Bronchial epithelial cell (primary cell): ENCODE results near the gene SLC5A12. TPM values are rescaled to one million over a fixed set of nuclear protein-coding genes. Genes with fewer than 3 reads are reported as not detected.

ENCODE experiments used
- DNase-seq: peaks from one replicate; pipeline ENCODE4 v3.0.0-alpha.2; 2010; ENCODE audit warnings: low read depth
- FAIRE-seq: peaks from 2 replicates; lab custom pipeline; 2011; peaks lifted over from hg19 to GRCh38; lab: Jason Lieb, UNC
- H3K27me3 ChIP-seq: 2 replicates; pipeline ENCODE4 v1.5.1; 2011; ENCODE audit warnings: low read length; ENCODE audit not compliant: control insufficient read depth, insufficient read depth
- H3K36me3 ChIP-seq: 2 replicates; pipeline ENCODE4 v1.5.1; 2011; ENCODE audit warnings: low read length; ENCODE audit not compliant: control insufficient read depth, insufficient read depth
- H3K4me3 ChIP-seq: 2 replicates; pipeline ENCODE4 v1.5.1; 2011; ENCODE audit warnings: mild to moderate bottlenecking, low read depth, low read length, control low read depth
- total RNA-seq: library from RNA; depleted of rRNA; stranded (reverse); fragments of >200 nt; gene quantifications from 2 replicates; pipeline ENCODE4 v1.2.1, GENCODE V29; 2014
- TF ChIP-seq, protein P1 (sequence below): IDR thresholded peaks from 2 replicates; pipeline ENCODE4 v1.5.1; 2011; ENCODE audit warnings: mild to moderate bottlenecking, moderate library complexity, low read length, control low read depth, inconsistent platforms; ENCODE audit not compliant: insufficient read depth, severe bottlenecking

Gene SLC5A12
- total RNA-seq, 1 donor from 2014 or later, result not detected

DNA sequence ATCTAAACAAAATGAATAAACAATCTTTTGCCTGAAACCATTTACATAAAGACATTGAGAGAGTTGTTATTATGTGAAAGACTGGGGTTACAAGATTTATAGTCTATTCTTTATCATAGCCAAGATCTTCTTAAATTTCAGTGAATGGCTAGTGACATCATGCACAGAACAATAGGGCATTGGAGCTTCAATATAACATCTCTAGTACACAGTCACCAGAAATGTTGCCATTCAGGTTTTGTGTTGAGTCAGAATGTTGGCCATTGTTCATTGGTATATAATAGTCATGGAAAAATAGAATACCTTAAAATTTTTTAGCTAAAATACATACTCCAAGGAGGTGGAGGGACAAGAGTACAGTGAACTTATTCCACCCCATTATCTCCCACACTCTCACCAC, 44.3 kb downstream of the SLC5A12 start:
- no peak for FAIRE-seq
- TF ChIP-seq, protein P1, sequence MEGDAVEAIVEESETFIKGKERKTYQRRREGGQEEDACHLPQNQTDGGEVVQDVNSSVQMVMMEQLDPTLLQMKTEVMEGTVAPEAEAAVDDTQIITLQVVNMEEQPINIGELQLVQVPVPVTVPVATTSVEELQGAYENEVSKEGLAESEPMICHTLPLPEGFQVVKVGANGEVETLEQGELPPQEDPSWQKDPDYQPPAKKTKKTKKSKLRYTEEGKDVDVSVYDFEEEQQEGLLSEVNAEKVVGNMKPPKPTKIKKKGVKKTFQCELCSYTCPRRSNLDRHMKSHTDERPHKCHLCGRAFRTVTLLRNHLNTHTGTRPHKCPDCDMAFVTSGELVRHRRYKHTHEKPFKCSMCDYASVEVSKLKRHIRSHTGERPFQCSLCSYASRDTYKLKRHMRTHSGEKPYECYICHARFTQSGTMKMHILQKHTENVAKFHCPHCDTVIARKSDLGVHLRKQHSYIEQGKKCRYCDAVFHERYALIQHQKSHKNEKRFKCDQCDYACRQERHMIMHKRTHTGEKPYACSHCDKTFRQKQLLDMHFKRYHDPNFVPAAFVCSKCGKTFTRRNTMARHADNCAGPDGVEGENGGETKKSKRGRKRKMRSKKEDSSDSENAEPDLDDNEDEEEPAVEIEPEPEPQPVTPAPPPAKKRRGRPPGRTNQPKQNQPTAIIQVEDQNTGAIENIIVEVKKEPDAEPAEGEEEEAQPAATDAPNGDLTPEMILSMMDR, result no peak
- no peaks in the 10 kb centered on the region for H3K36me3 ChIP-seq
- DNase-seq, result peak; percentile 94
- H3K4me3 ChIP-seq, result no peak overlapping the region
- H3K27me3 ChIP-seq, result no peaks in the 10 kb centered on the region

DNA sequence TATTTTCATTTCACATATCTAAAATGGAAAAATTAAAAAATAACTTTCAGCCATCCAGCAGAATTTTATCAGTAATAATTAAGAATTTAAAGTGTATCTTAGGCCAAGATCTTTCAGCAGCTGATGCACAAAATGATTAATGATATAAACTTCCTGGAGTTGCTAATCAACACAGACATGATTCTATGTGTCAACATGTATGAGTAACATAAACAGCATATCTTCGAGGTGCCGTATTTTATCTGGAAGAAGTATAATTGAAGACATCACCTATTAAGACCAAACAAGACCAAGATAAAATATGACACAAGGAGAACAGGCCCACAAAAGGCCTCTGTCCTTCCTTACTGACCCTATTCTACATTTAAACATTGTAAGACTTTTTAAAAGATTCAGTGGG, 45.2 kb downstream of the SLC5A12 start:
- no peak for FAIRE-seq
- TF ChIP-seq, protein P1, result no peak

DNA sequence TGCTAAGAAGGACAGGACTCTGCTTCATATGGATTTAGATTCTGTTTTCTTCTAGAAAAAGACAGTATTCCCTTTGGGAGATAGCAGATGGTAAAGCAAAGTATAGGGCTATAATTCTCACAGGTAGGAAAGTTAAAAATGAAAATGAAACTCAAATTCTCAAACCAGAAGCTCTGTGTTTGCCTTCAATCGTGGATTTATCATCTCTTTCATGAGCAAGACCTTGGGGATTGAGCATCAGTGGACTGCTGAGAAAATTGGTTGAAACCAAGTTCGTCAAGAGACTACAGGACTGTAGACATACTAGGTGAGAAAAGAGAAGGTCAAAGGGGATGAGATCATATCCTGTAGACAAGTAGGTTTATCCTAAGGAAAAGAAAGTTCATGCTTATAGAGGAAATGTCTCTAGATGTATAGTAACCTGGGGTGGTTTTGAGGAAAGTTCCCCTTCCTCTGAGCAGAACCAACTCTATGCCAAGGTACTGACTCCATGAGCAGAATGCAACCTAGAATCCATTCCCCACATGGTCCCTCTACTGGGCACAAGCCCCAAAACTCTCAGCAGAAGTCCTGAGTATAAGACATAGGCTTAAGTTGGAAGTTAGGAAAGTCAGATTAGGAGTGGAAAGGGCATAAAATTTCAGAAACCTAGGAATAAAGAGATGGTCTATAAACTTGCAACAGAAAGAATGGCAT, 46.5 kb downstream of the SLC5A12 start:
- Histone ChIP-seq H3K4me3 (no peak overlapping the region), H3K36me3 (no peaks in the 10 kb centered on the region), H3K27me3 (no peaks in the 10 kb centered on the region)
- TF ChIP-seq, protein P1, result no peak
- FAIRE-seq, result peak; percentile 32
- no peak for DNase-seq

More for the DNA sequence above, 45.2 kb downstream of the SLC5A12 start:
- peak; percentile 88 for DNase-seq
- H3K36me3 ChIP-seq, result no peaks in the 10 kb centered on the region
- H3K4me3 ChIP-seq, result no peak overlapping the region
- H3K27me3 ChIP-seq, result no peaks in the 10 kb centered on the region

DNA sequence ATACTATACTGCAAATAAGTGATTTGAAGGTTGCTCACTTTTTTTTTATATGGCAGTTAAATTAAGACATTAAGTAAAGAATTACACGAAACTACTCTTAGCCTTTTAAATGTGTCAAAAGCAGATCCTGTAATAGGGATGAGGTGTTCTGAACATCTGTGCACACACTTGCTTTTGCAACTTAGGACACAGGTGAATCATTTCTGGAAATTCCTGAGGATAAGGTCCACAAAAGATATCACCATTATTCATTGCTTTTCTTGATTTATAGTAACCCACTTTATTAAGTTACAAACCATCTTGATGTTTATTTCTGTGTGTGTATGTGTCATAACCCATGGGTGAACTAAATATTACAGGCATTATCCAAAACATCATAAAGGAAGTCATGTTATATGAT, 55.9 kb downstream of the SLC5A12 start:
- Histone ChIP-seq H3K36me3 (no peaks in the 10 kb centered on the region), H3K27me3 (no peaks in the 10 kb centered on the region), H3K4me3 (no peak overlapping the region)
- TF ChIP-seq, protein P1, result no peak
- FAIRE-seq (no peak), DNase-seq (peak; percentile 71)

DNA sequence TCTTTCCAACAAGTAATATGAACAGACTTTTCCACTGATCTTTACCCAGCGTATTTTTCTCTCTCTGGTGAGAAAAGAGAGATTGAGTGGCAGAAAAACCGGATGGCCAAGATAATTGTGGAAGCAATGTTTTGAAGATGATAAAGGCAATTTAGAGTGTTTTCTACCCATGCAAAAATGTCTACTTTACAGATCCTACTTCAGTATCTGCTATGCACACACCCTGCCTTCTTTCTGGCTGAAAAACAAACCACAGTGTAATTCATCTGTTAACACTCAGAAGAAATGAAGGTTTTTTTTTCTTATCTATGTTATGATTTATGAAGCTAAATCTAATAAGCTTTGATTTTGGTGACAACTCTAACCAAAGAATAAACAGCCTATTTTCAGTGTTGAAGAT, 56.8 kb downstream of the SLC5A12 start:
- Histone ChIP-seq H3K36me3 (no peaks in the 10 kb centered on the region), H3K27me3 (no peaks in the 10 kb centered on the region), H3K4me3 (no peak overlapping the region)
- TF ChIP-seq, protein P1, result no peak
- no peak for FAIRE-seq
- DNase-seq, result no peak

DNA sequence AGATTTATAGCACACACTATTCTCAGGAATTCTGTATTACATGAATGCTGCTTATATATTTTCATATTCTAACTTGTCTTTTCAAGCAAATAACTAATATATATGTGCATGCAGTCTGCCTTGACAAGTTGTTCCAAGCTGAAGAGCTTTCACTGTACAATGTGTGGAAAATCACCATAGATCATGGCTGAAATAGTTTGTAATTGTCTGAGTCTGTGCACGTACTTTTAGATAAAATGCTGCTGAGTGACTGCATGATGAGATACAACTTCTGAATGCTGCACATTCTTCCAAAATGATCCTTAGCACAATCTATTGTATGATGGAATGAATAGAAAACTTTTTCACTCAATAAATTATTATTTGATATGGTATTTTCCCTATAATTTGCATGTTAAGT, 58.9 kb downstream of the SLC5A12 start:
- Histone ChIP-seq H3K27me3 (no peaks in the 10 kb centered on the region), H3K4me3 (no peak overlapping the region), H3K36me3 (no peaks in the 10 kb centered on the region)
- DNase-seq, result no peak
- TF ChIP-seq, protein P1, result no peak
- no peak for FAIRE-seq
